ENCODE results near the gene C2CD2.

DNA sequence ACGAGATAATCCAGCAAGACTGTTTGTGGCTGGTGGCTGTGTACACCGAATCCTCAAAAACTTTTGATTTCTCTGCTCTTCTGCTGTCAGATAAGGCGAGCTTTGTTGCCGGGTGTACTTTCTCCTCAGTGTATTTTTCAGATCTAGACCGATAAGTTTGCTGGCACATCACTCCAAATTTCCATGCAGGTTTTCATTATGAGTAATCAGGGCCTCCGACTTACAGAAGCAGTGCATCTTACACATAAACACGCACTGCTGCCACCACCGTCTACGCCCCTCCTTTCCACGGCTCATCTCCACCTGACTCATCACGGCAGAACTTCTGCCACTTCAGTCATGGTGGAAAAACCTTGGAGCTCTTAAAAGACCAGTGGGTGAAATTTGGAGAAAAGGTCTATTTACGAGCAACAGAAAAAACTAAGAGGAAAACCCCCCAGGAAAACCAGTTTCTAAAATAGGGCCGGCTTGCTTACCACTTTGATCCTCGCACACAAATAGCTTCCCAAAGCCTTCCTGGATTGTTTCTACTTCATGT is 48.7 kb upstream of the C2CD2 start:
- TF ChIP-seq, protein P1, sequence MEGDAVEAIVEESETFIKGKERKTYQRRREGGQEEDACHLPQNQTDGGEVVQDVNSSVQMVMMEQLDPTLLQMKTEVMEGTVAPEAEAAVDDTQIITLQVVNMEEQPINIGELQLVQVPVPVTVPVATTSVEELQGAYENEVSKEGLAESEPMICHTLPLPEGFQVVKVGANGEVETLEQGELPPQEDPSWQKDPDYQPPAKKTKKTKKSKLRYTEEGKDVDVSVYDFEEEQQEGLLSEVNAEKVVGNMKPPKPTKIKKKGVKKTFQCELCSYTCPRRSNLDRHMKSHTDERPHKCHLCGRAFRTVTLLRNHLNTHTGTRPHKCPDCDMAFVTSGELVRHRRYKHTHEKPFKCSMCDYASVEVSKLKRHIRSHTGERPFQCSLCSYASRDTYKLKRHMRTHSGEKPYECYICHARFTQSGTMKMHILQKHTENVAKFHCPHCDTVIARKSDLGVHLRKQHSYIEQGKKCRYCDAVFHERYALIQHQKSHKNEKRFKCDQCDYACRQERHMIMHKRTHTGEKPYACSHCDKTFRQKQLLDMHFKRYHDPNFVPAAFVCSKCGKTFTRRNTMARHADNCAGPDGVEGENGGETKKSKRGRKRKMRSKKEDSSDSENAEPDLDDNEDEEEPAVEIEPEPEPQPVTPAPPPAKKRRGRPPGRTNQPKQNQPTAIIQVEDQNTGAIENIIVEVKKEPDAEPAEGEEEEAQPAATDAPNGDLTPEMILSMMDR (IDR thresholded peaks at IDR 0.05; ENCODE audit: poor library complexity): no peak
- TF ChIP-seq EZH2phosphoT487 (IDR thresholded peaks at IDR 0.05; ENCODE audit: low read depth, severe bottlenecking, unreplicated experiment): no peak
- no peak for TF ChIP-seq EZH2 (IDR thresholded peaks at IDR 0.05; ENCODE audit: borderline replicate concordance)
